ENCODE data around the gene SGTA. TPM values are rescaled to one million over a fixed set of nuclear protein-coding genes. Genes with fewer than 3 reads are reported as not detected.
A peak's percentile ranks its signal among the peaks of the same experiment; 100 is the strongest.

Gene SGTA
- total RNA-seq, 1 donor from 2014 or later: 72.6 TPM

DNA sequence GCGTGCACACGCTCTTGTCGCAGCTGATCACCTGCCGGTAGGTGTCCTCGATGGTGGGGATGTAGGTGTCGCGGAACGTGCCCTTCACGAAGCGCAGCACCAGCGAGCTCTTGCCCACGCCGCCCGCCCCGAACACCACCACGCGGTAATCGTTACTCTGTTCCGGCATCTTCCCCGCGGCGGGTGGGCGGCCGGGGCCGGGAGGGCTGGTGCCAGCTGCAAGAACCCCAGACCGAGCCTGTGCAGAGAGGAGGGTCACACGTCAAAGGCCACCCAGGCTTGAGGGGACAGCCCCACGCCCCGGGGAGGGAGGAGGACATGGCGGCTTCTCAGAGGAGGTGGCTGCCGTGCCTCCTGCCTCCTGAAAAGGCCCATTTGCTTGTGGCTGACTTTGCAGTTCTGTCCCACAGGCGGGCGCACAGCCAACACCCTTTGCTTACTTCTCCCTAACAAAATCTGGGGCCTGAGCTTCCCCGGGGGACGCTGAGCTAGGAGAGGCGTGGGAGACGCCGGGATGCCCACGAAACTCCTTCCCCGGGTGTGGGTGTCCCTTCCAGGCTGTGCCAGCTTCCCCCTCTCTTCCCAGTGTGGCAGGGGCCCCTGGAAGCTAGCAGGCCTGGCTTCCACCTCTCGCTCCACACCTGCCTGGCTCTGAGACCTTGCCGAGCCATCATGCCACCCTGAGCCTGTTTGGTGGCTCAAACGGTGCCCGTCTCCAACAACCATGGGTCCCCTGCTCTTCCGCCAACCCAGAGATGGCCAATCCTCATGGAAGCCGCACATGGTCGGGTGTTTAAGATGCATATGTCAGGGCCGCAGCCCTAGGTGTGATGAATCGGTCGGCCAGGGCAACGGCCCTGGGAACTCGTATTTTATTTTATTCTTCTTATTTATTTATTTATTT is 65.2 kb downstream of the SGTA start:
- intact Hi-C loops (cut with micrococcal nuclease): no loop called here
- no peak overlapping the region for H3K4me3 ChIP-seq
- H3K27me3 ChIP-seq (ENCODE audit: low read depth): peaks cover 70% of the 10 kb centered on the region
- H3K27ac ChIP-seq (replicated peaks): peak overlapping the region; percentile 16
- TF ChIP-seq, protein P1, sequence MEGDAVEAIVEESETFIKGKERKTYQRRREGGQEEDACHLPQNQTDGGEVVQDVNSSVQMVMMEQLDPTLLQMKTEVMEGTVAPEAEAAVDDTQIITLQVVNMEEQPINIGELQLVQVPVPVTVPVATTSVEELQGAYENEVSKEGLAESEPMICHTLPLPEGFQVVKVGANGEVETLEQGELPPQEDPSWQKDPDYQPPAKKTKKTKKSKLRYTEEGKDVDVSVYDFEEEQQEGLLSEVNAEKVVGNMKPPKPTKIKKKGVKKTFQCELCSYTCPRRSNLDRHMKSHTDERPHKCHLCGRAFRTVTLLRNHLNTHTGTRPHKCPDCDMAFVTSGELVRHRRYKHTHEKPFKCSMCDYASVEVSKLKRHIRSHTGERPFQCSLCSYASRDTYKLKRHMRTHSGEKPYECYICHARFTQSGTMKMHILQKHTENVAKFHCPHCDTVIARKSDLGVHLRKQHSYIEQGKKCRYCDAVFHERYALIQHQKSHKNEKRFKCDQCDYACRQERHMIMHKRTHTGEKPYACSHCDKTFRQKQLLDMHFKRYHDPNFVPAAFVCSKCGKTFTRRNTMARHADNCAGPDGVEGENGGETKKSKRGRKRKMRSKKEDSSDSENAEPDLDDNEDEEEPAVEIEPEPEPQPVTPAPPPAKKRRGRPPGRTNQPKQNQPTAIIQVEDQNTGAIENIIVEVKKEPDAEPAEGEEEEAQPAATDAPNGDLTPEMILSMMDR (IDR thresholded peaks at IDR 0.05; ENCODE audit: borderline replicate concordance): no peak
- peaks cover 12% of the 10 kb centered on the region for H3K9me3 ChIP-seq (replicated peaks)
- peaks cover 33% of the 10 kb centered on the region for H3K4me1 ChIP-seq
- H3K36me3 ChIP-seq: peaks cover 5% of the 10 kb centered on the region
- DNase-seq: no peak

DNA sequence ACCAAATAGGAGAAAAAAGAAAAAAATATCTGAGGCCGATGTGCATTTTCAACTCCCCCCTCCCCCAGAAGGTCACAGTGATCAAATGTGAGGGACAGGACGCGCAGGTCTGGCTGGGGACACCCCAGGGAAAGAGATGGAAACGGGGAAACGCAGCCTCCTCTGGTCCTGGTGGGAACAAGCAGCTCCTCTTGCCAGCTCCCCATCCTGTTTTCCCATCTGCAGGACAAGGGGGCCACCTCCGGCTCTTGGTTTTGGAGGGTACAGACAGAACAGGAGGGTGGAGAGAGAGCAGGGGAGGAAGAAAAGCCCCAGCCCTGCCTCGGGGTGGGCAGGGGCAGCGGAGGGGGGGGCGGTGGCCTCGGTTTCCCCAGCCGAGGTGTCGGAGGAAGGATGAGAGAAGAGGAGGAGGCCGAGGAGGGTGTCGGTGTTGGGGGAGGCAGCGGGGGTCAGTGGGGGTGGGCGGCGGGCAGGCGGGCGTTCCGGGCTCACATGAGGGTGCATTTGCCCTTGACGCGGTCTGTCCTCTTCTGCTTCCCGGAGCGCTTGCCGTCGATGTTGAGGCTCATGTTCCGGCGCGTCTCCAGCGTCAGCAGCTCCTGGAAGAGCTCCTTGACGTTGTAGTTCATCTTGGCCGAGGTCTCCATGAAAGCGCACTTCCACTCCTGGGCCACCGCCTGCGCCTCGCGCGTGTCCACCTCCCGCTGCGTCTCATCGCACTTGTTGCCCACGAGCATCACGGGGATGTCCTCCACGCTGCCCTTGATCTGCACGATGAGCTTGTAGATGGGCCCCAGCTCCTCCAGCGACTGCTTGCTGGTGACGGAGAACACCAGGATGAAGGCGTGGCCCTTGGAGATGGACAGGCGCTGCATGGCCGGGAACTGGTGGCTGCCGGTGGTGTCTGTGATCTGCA is 66.1 kb downstream of the SGTA start:
- DNase-seq: no peak
- intact Hi-C loops (cut with micrococcal nuclease): no loop called here
- peaks cover 61% of the 10 kb centered on the region for H3K27me3 ChIP-seq (ENCODE audit: low read depth)
- no peak overlapping the region for H3K4me3 ChIP-seq
- TF ChIP-seq, protein P1 (IDR thresholded peaks at IDR 0.05; ENCODE audit: borderline replicate concordance): no peak
- H3K4me1 ChIP-seq: peaks cover 24% of the 10 kb centered on the region
- peaks cover 5% of the 10 kb centered on the region for H3K36me3 ChIP-seq
- peaks cover 12% of the 10 kb centered on the region for H3K9me3 ChIP-seq (replicated peaks)
- no peak overlapping the region for H3K27ac ChIP-seq (replicated peaks)

DNA sequence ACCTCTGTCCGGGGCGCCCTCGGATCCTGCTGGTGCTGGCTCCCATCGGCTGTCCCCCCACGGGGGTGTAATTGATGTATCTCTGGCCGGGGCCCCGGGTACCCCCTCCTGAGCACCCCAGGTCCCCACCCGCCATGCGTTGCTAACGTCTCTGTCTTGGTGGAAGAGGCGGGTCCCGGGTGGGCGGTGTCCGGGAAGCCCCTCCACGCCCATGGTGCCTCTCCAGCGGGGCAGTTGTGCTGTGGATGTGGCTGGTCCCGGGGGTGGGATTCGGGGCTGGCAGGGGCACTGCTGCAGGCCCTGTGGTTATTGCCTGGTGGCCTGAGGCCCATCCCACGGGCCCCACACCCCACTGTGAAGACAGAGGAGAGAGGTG is 66.8 kb downstream of the SGTA start:
- TF ChIP-seq, protein P1 (IDR thresholded peaks at IDR 0.05; ENCODE audit: borderline replicate concordance): no peak
- Histone ChIP-seq H3K9me3 (replicated peaks) (peaks cover 12% of the 10 kb centered on the region), H3K27ac (replicated peaks) (no peak overlapping the region), H3K27me3 (ENCODE audit: low read depth) (peaks cover 54% of the 10 kb centered on the region), H3K4me1 (peaks cover 19% of the 10 kb centered on the region), H3K36me3 (peaks cover 5% of the 10 kb centered on the region), H3K4me3 (no peak overlapping the region)
- intact Hi-C loops (cut with micrococcal nuclease): no loop called here
- no peak for DNase-seq

DNA sequence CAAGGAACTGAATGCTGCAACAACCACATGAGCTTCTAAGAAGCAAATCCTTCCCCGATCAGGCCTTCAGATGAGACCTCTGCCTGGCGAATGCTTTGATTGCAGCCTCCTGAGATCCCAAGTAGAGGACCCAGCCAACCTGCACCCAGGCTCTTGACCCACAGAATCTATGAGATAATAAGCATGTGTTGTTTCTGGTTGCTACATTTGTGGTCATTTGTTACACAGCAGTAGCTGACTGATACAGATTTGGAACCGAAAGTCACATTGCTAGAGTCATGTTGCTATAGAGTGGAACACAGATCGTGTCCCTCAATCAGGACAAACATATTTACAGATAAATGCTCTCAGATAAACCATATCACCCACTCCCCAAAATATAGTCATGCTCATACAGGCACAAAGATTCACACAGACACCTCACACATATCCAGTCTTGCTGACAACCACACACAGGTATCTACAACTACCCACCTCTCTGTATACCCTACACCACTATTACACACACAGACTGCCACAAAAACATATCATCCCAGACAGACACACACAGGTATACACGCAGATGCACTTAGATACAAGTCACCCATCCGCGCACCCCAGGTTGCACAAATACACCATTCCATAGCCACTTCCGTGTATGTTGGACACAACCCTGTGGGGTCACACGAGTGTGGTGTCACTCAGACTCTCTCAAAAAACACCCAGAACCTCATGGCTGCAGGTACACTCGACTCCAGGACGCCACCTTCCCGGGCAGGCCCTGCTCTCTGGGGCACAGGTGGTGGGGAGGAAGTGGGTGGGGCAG is 67.4 kb downstream of the SGTA start:
- H3K36me3 ChIP-seq: peaks cover 5% of the 10 kb centered on the region
- no peak for DNase-seq
- H3K27ac ChIP-seq (replicated peaks): no peak overlapping the region
- H3K4me3 ChIP-seq: no peak overlapping the region
- H3K9me3 ChIP-seq (replicated peaks): peaks cover 12% of the 10 kb centered on the region
- TF ChIP-seq, protein P1 (IDR thresholded peaks at IDR 0.05; ENCODE audit: borderline replicate concordance): no peak
- H3K27me3 ChIP-seq (ENCODE audit: low read depth): peaks cover 53% of the 10 kb centered on the region
- H3K4me1 ChIP-seq: peaks cover 18% of the 10 kb centered on the region
- intact Hi-C loops (cut with micrococcal nuclease): no loop called here

Data from left ventricle myocardium inferior (tissue), 1 donor.